Breast epithelium (tissue), 4 donors: ENCODE results near the gene PDE6B. TPM values are rescaled to one million over a fixed set of nuclear protein-coding genes. Genes with fewer than 3 reads are reported as not detected.

Experiments
- DNase-seq, 2 donors: peaks; one replicate each; pipeline ENCODE4 v3.0.0-alpha.2; 2019; ENCODE audit warnings: low spot score in 2 of 2
- H3K27ac ChIP-seq, 2 donors: fragments of 200-600 bp; sonication (generic) in 1 of 2; one replicate each; pipeline ENCODE4 v1.5.1; 2016 to 2019; ENCODE audit warnings: mild to moderate bottlenecking in 1 of 2
- H3K27me3 ChIP-seq, 2 donors: fragments of 200-600 bp; sonication (generic) in 1 of 2; one replicate each; pipeline versions ENCODE4 v1.5.1 to v1.6.0; 2017 to 2019; ENCODE audit warnings: control low read depth in 1 of 2, mild to moderate bottlenecking in 1 of 2
- H3K36me3 ChIP-seq: fragments of 200-600 bp; one replicate; pipeline ENCODE4 v1.5.1; 2019
- H3K4me1 ChIP-seq, 2 donors: fragments of 200-600 bp; sonication (generic); one replicate each; pipeline ENCODE4 v1.5.1; 2016 to 2019; ENCODE audit warnings: control low read depth in 1 of 2
- H3K4me3 ChIP-seq, 3 donors: fragments of 200-600 bp; sonication (generic); 1 replicate in 2 of 3; 2 replicates in 1 of 3; pipeline ENCODE4 v1.5.1; 2016 to 2019; ENCODE audit warnings: mild to moderate bottlenecking in 3 of 3, moderate library complexity in 2 of 3
- H3K9me3 ChIP-seq, 2 donors: fragments of 200-600 bp; sonication (generic) in 1 of 2; one replicate each; pipeline ENCODE4 v1.5.1; 2016 to 2019; ENCODE audit warnings: control low read depth in 1 of 2
- CTCF ChIP-seq, 3 donors: fragments of 450-650 bp; IDR thresholded peaks; one replicate each; pipeline ENCODE4 v1.5.1; 2016 to 2017; ENCODE audit warnings: antibody characterized with exemption in 3 of 3, mild to moderate bottlenecking in 3 of 3, moderate library complexity in 3 of 3
- POLR2A ChIP-seq: fragments of 450-650 bp; IDR thresholded peaks from one replicate; pipeline ENCODE4 v1.6.1; 2016; ENCODE audit warnings: antibody characterized with exemption, mild to moderate bottlenecking, moderate library complexity
- POLR2AphosphoS5 ChIP-seq, 3 donors: sonication (generic); formaldehyde crosslinking; IDR thresholded peaks; one replicate each; pipeline ENCODE4 v1.6.1; 2017; ENCODE audit warnings: antibody characterized with exemption in 3 of 3
- intact Hi-C: fragments of 100-400 bp; cut with DNase I; formaldehyde crosslinking; loops from one replicate; pipeline ENCODE4 v1.15.1; 2023; ENCODE audit warnings: low total_unique reads
- total RNA-seq, 3 donors: library from RNA; depleted of rRNA; stranded (reverse); fragments of >200 nt; gene quantifications; one replicate each; pipeline ENCODE4 v1.1.0, GENCODE V29; 2016

Gene PDE6B
- total RNA-seq, 3 donors from 2014 or later: 2.7 to 10.2 (median 8.5) TPM

GRCh38 chr4:647481-647880 lies 22.1 kb downstream of the PDE6B start:
- Histone ChIP-seq H3K27ac (no peak overlapping the region), H3K36me3 (no peaks in the 10 kb centered on the region), H3K4me1 (no peaks in the 10 kb centered on the region), H3K27me3 (peaks cover 0 to 43% of the 10 kb centered on the region in 2 donors), H3K4me3 (no peak overlapping the region), H3K9me3 (no peaks in the 10 kb centered on the region)
- DNase-seq: no peak
- intact Hi-C loops: no loop called here
- TF ChIP-seq POLR2AphosphoS5 (IDR thresholded peaks at IDR 0.05) (no peak), CTCF (IDR thresholded peaks at IDR 0.05) (no peak), POLR2A (no peak)

- H3K4me3 ChIP-seq: no peak overlapping the region
- DNase-seq: no peak
- TF ChIP-seq CTCF (IDR thresholded peaks at IDR 0.05) (no peak), POLR2A (no peak), POLR2AphosphoS5 (IDR thresholded peaks at IDR 0.05) (no peak)
- intact Hi-C loops: no loop called here
- no peaks in the 10 kb centered on the region for H3K36me3 ChIP-seq
- H3K27me3 ChIP-seq: peaks cover 0 to 43% of the 10 kb centered on the region in 2 donors
- no peak overlapping the region for H3K27ac ChIP-seq
- H3K9me3 ChIP-seq: no peaks in the 10 kb centered on the region
- no peaks in the 10 kb centered on the region for H3K4me1 ChIP-seq
Measured at GRCh38 chr4:648579-649292, 23.4 kb downstream of the PDE6B start.

DNA sequence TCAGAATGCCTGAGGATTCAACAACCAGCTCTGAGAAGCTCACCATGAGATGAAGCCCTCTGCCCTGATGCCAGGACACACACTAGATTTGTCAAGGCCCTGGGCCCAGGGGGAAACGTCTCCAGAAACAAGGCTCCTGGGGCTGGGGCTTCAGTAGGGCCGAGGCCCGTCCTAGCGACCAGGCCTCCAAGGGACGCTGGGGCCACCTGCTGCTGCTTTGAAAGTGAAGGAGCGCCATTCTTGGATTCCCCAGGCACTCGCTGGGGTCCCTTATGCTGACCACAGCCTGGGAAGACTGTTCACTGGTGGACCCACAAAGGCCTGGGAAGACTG lies 23.9 kb downstream of the PDE6B start:
- peaks cover 0 to 45% of the 10 kb centered on the region in 2 donors for H3K27me3 ChIP-seq
- intact Hi-C loops: no loop called here
- H3K27ac ChIP-seq: no peak overlapping the region
- no peak for DNase-seq
- H3K36me3 ChIP-seq: no peaks in the 10 kb centered on the region
- H3K4me1 ChIP-seq: no peaks in the 10 kb centered on the region
- no peaks in the 10 kb centered on the region for H3K9me3 ChIP-seq
- H3K4me3 ChIP-seq: no peak overlapping the region
- TF ChIP-seq POLR2AphosphoS5 (IDR thresholded peaks at IDR 0.05) (no peak), POLR2A (no peak), CTCF (IDR thresholded peaks at IDR 0.05) (no peak)

DNA sequence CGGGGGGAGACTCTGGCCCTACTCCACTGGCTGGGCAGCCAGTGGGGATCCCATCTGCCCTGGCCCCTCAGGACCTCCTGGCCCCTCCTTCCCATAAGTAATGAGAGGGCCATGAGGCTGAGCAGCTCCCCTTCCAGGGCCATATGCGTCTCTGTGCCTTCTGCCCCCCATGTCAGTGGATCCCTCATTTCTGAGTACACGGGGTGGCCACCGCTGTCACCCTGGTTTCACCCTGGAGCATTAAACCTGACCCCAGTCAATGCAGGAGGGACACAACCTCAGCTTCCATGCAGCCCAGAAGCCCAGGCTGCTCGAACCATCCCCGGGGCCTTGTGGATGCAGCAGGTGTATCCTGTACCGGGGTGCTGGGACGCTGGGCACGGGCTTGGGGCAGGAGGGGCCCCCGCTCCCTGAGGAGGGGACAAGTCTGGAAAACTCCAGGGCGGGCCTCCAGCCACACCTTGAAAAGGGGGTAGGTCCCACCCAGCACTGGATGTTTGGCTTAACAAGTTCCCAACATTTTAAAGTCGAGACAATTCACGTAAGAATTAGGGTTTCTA lies 24.5 kb downstream of the PDE6B start:
- H3K36me3 ChIP-seq: no peaks in the 10 kb centered on the region
- H3K9me3 ChIP-seq: no peaks in the 10 kb centered on the region
- DNase-seq: no peak
- no peak overlapping the region for H3K4me3 ChIP-seq
- no peaks in the 10 kb centered on the region for H3K4me1 ChIP-seq
- intact Hi-C loops: loop anchor here (10.0 kb wide), 1 partner anchor 915 kb away; no protein-coding TSS in a partner anchor
- H3K27ac ChIP-seq: no peak overlapping the region
- H3K27me3 ChIP-seq: peaks cover 0 to 51% of the 10 kb centered on the region in 2 donors
- no peak for TF ChIP-seq POLR2AphosphoS5 (IDR thresholded peaks at IDR 0.05)
- TF ChIP-seq POLR2A: no peak
- TF ChIP-seq CTCF (IDR thresholded peaks at IDR 0.05): no peak

DNA sequence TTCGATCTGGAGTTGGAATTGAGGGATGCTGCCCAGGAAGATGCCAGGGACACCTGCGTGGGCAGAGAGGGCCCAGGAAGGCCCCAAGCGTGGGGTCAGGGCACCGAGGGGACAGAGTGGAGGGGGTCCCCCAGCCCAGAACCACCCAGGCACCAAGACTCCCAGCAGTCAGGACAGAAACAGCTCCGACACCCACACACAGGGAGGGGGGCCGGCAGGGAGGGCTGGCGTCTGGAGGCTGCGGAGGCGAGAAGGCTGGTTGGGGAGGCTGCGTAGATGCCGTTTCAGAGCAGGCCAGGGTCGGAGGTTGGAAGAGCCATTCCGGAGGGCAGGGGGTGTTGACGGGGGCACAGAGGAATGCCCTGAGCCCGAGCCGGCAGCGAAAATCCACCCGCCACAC lies 25.1 kb downstream of the PDE6B start:
- peaks cover 0 to 56% of the 10 kb centered on the region in 2 donors for H3K27me3 ChIP-seq
- intact Hi-C loops: loop anchor here (10.0 kb wide), 1 partner anchor 914 kb away; no protein-coding TSS in a partner anchor
- peak overlapping the region in 2 of 3 donors; percentile 33 to 51 for H3K4me3 ChIP-seq
- no peaks in the 10 kb centered on the region for H3K4me1 ChIP-seq
- no peaks in the 10 kb centered on the region for H3K36me3 ChIP-seq
- DNase-seq: no peak
- no peak overlapping the region for H3K27ac ChIP-seq
- TF ChIP-seq CTCF (IDR thresholded peaks at IDR 0.05): no peak
- no peak for TF ChIP-seq POLR2AphosphoS5 (IDR thresholded peaks at IDR 0.05)
- TF ChIP-seq POLR2A: no peak
- no peaks in the 10 kb centered on the region for H3K9me3 ChIP-seq
